SU-DHL-6 (cell line): Measurements from ENCODE around the gene DCAF7.

Source experiments
- H2AFZ ChIP-seq: fragments of 200-600 bp; sonication (generic); 2 replicates; pipeline ENCODE4 v1.6.1; 2014; ENCODE audit warnings: low read depth, mild to moderate bottlenecking, moderate library complexity, mixed read lengths, antibody characterized with exemption, low read length; ENCODE audit not compliant: severe bottlenecking
- H3F3A ChIP-seq: fragments of 200-600 bp; shearing (Covaris generic); 2 replicates; pipeline ENCODE4 v1.6.0; 2016; ENCODE audit warnings: antibody characterized with exemption, mild to moderate bottlenecking; ENCODE audit not compliant: insufficient read depth
- H3K27ac ChIP-seq: fragments of 200-600 bp; sonication (generic); 2 replicates; pipeline ENCODE4 v1.5.1; 2016; ENCODE audit warnings: low read depth, mild to moderate bottlenecking, low read length, moderate library complexity, mixed read lengths
- H3K27me3 ChIP-seq: fragments of 200-600 bp; sonication (generic), shearing (Covaris generic); 2 replicates; pipeline ENCODE4 v1.6.0; 2014; ENCODE audit warnings: mild to moderate bottlenecking, low read length
- H3K36me3 ChIP-seq: fragments of 200-600 bp; sonication (generic); 2 replicates; pipeline ENCODE4 v1.6.1; 2014; ENCODE audit warnings: mild to moderate bottlenecking, low read length, mixed read lengths
- H3K4me2 ChIP-seq: fragments of 300-600, 200-600 bp; shearing (Covaris generic), sonication (generic); 2 replicates; pipeline ENCODE4 v1.6.0; 2014; ENCODE audit warnings: low read length, low read depth, mild to moderate bottlenecking; ENCODE audit not compliant: poor library complexity, severe bottlenecking
- H3K4me3 ChIP-seq: fragments of 200-600 bp; sonication (generic); 2 replicates; pipeline ENCODE4 v1.5.1; 2014; ENCODE audit warnings: antibody characterized with exemption, low read length, mild to moderate bottlenecking, mixed read lengths; ENCODE audit not compliant: insufficient read depth, poor library complexity, severe bottlenecking
- H3K79me2 ChIP-seq: fragments of 200-600 bp; sonication (generic); 2 replicates; pipeline ENCODE4 v1.6.1; 2014; ENCODE audit warnings: mild to moderate bottlenecking, low read length, moderate library complexity; ENCODE audit not compliant: insufficient read depth
- H3K9ac ChIP-seq: fragments of 200-600 bp; sonication (generic); 2 replicates; pipeline ENCODE4 v1.7.0; 2014; ENCODE audit warnings: mild to moderate bottlenecking, low read length
- H3K9me2 ChIP-seq: fragments of 200-600 bp; sonication (generic); replicated peaks from 2 replicates; pipeline ENCODE4 v1.6.1; 2014; ENCODE audit warnings: low read length; ENCODE audit not compliant: insufficient read depth
- H3K9me3 ChIP-seq: fragments of 200-600 bp; sonication (generic); 2 replicates; pipeline ENCODE4 v1.6.1; 2014; ENCODE audit warnings: low read length, mixed read lengths; ENCODE audit not compliant: insufficient read depth
- H4K20me1 ChIP-seq: fragments of 200-600 bp; sonication (generic); 2 replicates; pipeline ENCODE4 v1.6.1; 2014; ENCODE audit warnings: low read depth, mild to moderate bottlenecking, antibody characterized with exemption, low read length, moderate library complexity, mixed read lengths
- EZH2phosphoT487 ChIP-seq: fragments of 200-600 bp; sonication (generic), shearing (Covaris generic); conservative IDR thresholded peaks from 2 replicates; pipeline ENCODE4 v1.6.1; 2018; ENCODE audit warnings: mild to moderate bottlenecking, antibody characterized with exemption, low read length, moderate library complexity, mixed read lengths
- TF ChIP-seq, protein P1 (sequence below): fragments of 200-600 bp; sonication (generic); IDR thresholded peaks from one replicate; pipeline ENCODE4 v1.5.1; 2017; ENCODE audit warnings: antibody characterized with exemption, mild to moderate bottlenecking, low read length, moderate library complexity; ENCODE audit not compliant: insufficient read depth, poor library complexity, severe bottlenecking

The DCAF7 gene

GRCh38 chr17:63633742-63634141 is 83.5 kb downstream of the DCAF7 start:
- Histone ChIP-seq H3K4me3 (no peak overlapping the region), H3K4me2 (no peak overlapping the region), H2AFZ (no peak overlapping the region), H3F3A (no peaks in the 10 kb centered on the region), H4K20me1 (no peaks in the 10 kb centered on the region), H3K79me2 (no peaks in the 10 kb centered on the region), H3K27me3 (no peaks in the 10 kb centered on the region), H3K9me2 (no peaks in the 10 kb centered on the region), H3K27ac (no peak overlapping the region), H3K9ac (no peak overlapping the region), H3K9me3 (no peaks in the 10 kb centered on the region), H3K36me3 (no peaks in the 10 kb centered on the region)
- TF ChIP-seq, protein P1, sequence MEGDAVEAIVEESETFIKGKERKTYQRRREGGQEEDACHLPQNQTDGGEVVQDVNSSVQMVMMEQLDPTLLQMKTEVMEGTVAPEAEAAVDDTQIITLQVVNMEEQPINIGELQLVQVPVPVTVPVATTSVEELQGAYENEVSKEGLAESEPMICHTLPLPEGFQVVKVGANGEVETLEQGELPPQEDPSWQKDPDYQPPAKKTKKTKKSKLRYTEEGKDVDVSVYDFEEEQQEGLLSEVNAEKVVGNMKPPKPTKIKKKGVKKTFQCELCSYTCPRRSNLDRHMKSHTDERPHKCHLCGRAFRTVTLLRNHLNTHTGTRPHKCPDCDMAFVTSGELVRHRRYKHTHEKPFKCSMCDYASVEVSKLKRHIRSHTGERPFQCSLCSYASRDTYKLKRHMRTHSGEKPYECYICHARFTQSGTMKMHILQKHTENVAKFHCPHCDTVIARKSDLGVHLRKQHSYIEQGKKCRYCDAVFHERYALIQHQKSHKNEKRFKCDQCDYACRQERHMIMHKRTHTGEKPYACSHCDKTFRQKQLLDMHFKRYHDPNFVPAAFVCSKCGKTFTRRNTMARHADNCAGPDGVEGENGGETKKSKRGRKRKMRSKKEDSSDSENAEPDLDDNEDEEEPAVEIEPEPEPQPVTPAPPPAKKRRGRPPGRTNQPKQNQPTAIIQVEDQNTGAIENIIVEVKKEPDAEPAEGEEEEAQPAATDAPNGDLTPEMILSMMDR, result no peak
- no peak for TF ChIP-seq EZH2phosphoT487

- Histone ChIP-seq H4K20me1 (no peaks in the 10 kb centered on the region), H3K79me2 (no peaks in the 10 kb centered on the region), H3K9me2 (no peaks in the 10 kb centered on the region), H3K9ac (no peak overlapping the region), H3K9me3 (no peaks in the 10 kb centered on the region), H3K4me3 (no peak overlapping the region), H3K4me2 (no peak overlapping the region), H3F3A (no peaks in the 10 kb centered on the region), H2AFZ (no peak overlapping the region), H3K36me3 (no peaks in the 10 kb centered on the region), H3K27ac (no peak overlapping the region), H3K27me3 (no peaks in the 10 kb centered on the region)
- no peak for TF ChIP-seq EZH2phosphoT487
- TF ChIP-seq, protein P1, result no peak
Measured at GRCh38 chr17:63634163-63634562, 83.9 kb downstream of the DCAF7 start.

- Histone ChIP-seq H3K9me2 (no peaks in the 10 kb centered on the region), H3K27me3 (no peaks in the 10 kb centered on the region), H3K9me3 (no peaks in the 10 kb centered on the region), H3K27ac (no peak overlapping the region), H3F3A (no peaks in the 10 kb centered on the region), H2AFZ (no peak overlapping the region), H3K79me2 (no peaks in the 10 kb centered on the region), H3K36me3 (no peaks in the 10 kb centered on the region), H3K9ac (no peak overlapping the region), H4K20me1 (no peaks in the 10 kb centered on the region), H3K4me3 (no peak overlapping the region), H3K4me2 (no peak overlapping the region)
- TF ChIP-seq, protein P1, result no peak
- TF ChIP-seq EZH2phosphoT487, result no peak
Measured at GRCh38 chr17:63634816-63635215, 84.5 kb downstream of the DCAF7 start.
